K562 (cell line): ENCODE data around the gene RBM44.

ENCODE experiments used
- ARID1B ChIP-seq: fragments of 450-650 bp; IDR thresholded peaks from 2 replicates; pipeline ENCODE4 v1.6.1; 2016; ENCODE audit warnings: antibody characterized with exemption, mild to moderate bottlenecking, inconsistent platforms
- BMI1 ChIP-seq: fragments of 150-350 bp; IDR thresholded peaks from 2 replicates; pipeline ENCODE4 v1.6.1; 2014; ENCODE audit warnings: low read length
- EP300 ChIP-seq: IDR thresholded peaks from 2 replicates; pipeline ENCODE4 v1.6.1; 2012; ENCODE audit warnings: low read length, improper control_type of control experiment
- TF ChIP-seq, protein P1 (sequence below): fragments of 250-450 bp; sonication (Bioruptor Pico); IDR thresholded peaks from 2 replicates; pipeline ENCODE4 v1.4.0; 2020

DNA sequence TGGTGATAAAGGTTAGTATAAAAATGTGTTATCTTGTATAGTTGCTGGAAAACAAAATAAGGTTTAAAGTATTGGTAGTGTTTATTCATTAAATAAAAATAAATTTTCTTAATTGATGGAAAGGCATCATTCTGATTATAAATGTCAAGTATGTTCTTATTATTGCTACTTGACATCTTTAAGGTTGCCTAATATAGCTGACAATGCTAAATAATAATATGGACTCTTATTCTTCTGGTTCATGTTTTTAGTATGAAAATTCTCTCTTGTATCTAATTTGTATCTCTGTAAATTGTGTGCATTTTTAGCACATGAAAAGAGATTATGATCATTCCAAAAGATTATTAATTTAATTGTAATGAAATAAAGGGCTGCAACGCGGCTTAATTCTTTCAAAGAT is 25.0 kb downstream of the RBM44 start:
- TF ChIP-seq ARID1B (no peak), BMI1 (no peak), EP300 (no peak)
- TF ChIP-seq, protein P1, sequence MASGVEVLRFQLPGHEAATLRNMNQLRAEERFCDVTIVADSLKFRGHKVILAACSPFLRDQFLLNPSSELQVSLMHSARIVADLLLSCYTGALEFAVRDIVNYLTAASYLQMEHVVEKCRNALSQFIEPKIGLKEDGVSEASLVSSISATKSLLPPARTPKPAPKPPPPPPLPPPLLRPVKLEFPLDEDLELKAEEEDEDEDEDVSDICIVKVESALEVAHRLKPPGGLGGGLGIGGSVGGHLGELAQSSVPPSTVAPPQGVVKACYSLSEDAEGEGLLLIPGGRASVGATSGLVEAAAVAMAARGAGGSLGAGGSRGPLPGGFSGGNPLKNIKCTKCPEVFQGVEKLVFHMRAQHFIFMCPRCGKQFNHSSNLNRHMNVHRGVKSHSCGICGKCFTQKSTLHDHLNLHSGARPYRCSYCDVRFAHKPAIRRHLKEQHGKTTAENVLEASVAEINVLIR (CRISPR knock-in tag) = no peak
